HG02759 (cell line): ENCODE results near the gene CEP170.

ENCODE experiments used
- ATAC-seq: cut with Tn5 transposase; IDR thresholded peaks from one replicate; pipeline ENCODE4 v1.9.1; 2021; ENCODE audit warnings: mild to moderate bottlenecking, moderate library complexity; ENCODE audit not compliant: unreplicated experiment

CEP170 gene

DNA sequence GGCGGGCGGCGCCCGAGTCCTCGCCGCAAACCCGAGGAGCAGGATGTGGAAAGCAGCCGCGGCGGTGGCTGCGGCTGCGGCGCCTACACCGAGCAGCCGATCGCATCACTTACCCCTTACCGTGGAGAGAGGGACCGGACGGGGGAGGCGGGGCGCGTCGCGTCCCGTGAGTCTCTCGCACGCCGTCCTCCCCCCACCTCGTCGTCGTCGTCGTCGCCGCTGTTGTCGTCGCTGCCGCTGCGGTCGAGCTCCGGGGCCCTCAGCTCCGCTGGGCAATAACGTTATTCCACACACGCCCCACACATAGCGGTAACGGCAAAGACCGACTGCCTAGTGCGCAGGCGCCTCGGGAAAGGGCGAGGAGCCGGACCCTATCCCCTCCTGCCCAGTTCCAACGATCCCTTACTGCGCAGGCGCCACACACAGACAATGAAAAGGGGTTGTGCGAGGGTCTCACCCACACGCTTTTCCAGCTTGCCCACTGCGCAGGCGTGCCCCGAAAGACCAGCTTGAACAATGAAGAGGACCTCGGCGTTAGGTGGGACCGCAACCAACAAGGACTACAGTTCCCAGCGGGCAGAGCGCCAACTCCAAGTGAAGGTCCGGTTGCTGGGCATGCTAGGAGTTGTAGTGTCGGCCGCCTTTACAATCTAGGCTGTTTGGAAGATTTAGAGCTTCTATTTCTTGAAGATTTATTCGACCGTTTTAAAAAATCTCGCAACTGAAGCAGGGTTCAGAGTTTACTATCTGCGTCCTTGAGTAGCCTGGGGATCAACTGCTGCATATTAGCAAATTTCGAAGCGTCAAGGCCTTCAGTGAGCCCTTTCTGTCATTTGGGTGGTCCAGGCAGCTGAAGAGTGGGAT lies at the start of gene CEP170:
CEP170 (minus strand) TSS at position 355 of the 864 bp plus-strand sequence. CDS start 30,001 bp downstream, outside the sequence.
- peak; percentile 53 for ATAC-seq

GRCh38 chr1:243301059-243301458 lies 46.0 kb upstream of the CEP170 start:
- ATAC-seq: no peak

DNA sequence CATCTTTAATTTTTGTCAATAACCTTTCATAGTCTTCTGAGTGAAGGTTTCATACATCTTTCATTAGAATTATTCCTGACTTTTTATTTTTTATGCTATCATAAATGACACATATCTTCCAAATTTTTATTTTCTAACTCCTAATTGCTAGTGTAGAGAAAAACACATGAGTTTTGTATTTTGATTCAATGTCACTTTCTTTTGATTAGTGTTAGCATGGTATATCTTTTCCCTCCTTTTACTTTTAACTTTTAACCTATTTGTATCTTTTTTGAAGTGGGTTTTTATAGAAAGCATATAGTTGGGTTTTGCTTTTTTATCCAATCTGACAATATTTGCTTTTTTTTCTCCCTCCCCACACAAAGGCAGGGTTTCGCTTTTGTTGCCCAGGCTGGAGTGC lies 44.0 kb upstream of the CEP170 start:
- ATAC-seq: no peak

GRCh38 chr1:243294723-243295121 lies 39.6 kb upstream of the CEP170 start:
- no peak for ATAC-seq

DNA sequence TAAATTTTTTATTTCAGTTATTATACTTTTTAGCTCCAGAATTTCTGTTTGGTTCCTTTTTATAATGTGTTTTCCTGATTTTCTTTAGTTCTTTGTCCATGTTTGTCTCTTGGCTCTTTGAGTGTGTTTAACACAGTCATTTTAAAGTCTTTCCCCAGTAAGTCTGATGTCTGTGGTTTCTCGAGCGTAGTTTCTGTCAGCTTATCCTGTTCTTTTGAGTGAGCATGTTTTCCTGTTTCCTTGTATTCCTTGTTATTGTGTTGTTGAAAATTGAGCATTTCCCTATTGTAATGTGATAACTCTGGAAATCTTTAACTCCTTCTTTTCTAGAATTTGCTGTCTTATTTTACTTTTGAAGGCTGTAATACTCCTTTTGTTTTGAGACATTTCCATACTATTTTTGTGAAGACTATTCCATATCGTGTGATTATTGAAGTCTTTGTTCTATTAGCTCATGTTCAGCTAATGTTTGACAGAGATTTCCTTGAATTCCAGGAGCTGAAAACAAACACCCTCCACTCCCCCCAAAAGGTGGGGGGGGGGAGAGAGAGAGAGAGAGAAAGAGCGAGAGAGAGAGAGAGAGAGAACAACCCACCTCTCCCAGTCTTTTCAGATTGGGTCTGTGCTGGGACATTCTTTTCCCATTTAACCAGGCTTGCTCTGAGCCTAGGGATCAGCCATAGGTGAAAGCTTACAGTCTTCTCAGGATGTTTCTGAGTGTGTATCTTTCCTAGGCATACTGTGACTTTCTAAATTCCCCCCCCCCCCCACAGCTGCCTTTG lies 39.1 kb upstream of the CEP170 start:
- ATAC-seq: no peak

DNA sequence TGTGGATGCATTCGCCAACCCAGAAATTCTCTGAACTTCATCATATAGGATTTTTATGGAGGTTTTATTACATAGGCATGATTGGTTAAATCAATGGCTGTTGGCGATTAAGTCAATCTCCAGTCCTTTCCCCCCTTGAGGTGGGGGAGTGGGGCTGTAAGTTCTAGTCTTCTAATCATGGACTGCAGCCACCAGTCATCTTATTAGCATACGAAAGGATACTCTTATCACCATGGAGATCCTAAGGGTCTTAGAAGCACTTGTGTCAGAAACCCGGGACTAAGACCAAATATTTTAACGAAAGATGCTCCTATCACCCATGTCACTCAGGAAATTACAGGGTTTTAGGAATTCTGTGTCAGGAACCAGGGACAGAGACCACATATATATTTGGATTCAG lies 37.0 kb upstream of the CEP170 start:
- ATAC-seq: no peak

- ATAC-seq: no peak
These were observed 36.2 kb upstream of the CEP170 start for GRCh38 chr1:243291292-243291691.

DNA sequence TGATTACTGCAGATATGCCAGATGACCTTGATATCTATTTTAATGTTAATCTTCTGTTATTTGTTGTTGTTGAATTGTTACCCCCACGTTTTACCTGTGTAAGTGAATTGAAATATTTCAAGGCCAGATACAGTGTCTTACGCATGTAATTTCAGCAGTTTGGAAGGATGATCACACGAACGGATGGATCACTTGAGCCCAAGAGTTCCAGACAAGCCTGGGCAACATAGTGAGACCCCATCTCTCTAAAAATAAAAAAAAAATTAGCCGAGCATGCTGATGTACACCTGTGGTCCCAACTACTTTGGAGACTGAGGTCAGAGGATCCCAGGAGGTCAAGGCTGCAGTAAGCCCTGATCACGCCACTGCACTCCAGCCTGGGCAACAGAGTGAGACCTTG lies 33.0 kb upstream of the CEP170 start:
- no peak for ATAC-seq

DNA sequence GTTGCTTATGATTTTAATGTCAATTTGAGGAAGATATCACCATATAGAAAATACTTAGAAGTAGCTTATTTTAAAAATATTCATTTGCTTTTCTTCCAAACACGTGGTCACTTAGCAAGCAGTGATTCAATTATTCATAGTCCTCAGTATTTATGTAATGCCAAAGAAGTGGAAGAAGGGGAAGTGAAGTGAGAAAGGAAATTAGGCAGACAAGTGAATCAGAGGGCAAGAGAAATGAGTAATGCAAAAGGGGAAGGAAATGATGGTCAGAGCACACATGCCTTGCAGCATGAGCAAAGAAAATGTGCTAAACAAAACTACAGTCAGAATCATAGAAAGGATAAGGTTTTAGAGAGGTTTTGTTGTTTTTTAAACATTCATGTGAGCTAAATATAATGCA lies 32.6 kb upstream of the CEP170 start:
- peak; percentile 96 for ATAC-seq

GRCh38 chr1:243287123-243287460 lies 32.0 kb upstream of the CEP170 start:
- ATAC-seq: no peak

DNA sequence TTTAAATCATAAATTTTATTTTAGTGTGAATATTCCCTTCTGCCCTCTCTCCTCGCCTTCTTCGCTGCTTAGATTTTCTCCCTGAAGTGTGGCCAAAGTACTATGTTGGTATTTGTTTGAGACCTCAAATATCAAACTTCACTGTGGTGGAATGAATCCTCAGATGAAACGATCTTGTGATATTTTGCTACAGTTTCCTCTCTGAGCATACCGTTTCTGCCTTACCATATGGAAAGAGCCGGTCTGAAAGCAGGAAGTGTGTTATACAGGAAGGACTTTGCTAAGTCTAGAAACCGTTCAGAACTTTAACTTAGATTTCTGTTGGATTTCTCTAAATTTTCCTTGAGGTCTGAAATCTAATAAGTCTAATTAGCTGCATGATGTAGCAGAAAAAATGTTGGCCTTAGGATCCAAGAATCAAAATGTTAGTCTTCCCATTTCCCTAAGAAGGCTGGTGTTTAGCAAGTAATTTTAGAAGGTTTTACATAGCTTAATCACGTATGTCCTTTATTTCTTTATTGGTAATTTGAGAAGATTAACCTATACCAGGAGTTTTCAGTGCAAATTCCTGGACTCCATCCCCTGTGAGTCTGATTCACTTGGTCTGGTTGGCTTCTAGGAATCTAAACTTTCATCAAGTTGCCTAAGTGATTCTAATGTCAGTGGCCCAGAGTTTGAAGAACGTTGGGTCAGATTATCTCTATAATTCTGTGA lies 31.5 kb upstream of the CEP170 start:
- ATAC-seq: no peak

DNA sequence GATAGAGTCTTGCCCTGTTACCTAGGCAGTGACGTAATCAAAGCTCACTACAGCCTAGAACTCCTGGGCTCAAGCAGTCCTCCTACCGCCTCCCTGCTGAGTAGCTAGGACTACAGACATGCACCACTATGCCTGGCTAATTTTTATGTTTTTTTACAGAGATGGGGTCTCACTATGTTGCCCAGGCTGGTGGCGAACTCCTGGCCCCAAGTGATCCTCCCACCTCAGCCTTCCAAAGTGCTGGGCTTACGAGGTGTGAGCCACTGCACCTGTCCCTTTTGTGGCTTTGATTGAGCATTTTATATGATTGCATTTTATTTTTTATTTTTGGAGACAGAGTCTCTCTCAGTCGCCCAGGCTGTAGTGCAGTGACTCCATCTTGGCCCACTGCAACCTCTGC lies 26.6 kb upstream of the CEP170 start:
- no peak for ATAC-seq

GRCh38 chr1:243280571-243281129 lies 25.6 kb upstream of the CEP170 start:
- no peak for ATAC-seq

DNA sequence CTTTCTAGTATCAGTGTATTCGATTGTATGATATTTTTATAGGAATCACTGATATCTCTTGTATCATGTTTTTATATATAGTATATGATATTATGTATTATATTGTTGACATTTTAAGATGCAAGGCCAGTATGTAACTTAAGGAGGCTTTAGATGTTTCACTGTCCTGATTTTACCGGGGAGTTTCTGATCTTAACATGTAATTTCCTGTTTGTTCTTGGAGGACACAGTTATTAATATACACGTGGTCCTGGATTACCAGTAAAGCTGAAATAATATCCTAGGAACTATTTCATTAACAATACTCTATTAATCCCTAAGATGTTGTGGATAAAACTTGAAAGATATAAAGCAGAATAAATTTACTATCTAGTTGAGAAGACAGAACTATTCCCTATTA lies 20.2 kb upstream of the CEP170 start:
- no peak for ATAC-seq

DNA sequence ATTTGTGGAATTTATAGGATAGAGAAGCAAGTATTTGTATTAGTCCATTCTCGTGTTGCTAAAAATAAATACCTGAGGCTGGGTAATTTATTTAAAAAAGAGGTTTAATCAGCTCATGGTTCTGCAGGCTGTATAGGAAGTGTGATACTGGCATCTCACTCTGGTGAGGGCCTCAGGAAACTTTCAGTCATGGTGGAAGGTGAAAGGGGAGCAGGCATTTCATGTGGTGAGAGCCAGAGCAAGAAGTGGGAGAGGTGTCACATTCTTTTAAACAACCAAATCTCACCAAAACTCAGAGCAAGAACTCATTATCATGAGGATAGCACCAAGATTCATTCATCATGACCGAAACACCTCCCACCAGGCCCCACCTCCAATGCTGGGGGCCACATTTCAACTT lies 18.9 kb upstream of the CEP170 start:
- no peak for ATAC-seq

GRCh38 chr1:243273506-243273905 lies 18.4 kb upstream of the CEP170 start:
- ATAC-seq: no peak

DNA sequence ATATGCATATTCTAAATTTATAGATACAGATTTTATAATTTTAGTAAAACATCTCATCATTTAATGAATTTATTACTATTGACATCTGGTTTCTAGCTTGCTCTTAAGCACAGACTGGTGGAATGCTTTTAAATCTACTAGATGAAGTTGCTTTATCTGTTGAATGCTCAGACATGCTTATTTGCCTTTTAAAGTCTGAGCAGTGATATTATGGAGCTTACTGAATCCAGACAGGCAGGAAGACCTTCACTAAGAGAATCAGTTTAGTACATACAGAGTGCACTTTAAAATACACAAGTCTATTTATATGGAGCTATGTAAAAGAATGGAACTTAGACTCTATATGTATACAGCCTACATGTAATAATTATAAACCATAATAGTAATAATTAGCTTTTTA lies 17.3 kb upstream of the CEP170 start:
- ATAC-seq: no peak

GRCh38 chr1:243271996-243272395 lies 16.9 kb upstream of the CEP170 start:
- ATAC-seq: no peak

- ATAC-seq: no peak
These were observed 15.2 kb upstream of the CEP170 start for GRCh38 chr1:243270097-243270864.

- ATAC-seq: peak; percentile 82
These were observed 14.3 kb upstream of the CEP170 start for GRCh38 chr1:243269461-243269801.
